Body of pancreas (tissue), 4 donors: ENCODE data around the gene TOR1AIP1. TPM values are rescaled to one million over a fixed set of nuclear protein-coding genes. Genes with fewer than 3 reads are reported as not detected.

Experiments
- ATAC-seq: fragments of 150-250 bp; one replicate; pipeline ENCODE4 v1.9.1; 2016
- DNase-seq, 4 donors: peaks; one replicate each; pipeline ENCODE4 v3.0.0-alpha.2; 2019
- H3K27ac ChIP-seq, 4 donors: fragments of 200-600 bp; sonication (generic); 1 replicate in 3 of 4; 2 replicates in 1 of 4; pipeline versions ENCODE4 v1.5.1 to v1.6.1; 2016 to 2019; ENCODE audit warnings: mild to moderate bottlenecking in 1 of 4, mixed read lengths in 1 of 4, moderate library complexity in 1 of 4
- H3K27me3 ChIP-seq, 2 donors: fragments of 200-600 bp; sonication (generic); one replicate each; pipeline ENCODE4 v1.6.0; 2016; ENCODE audit warnings: mild to moderate bottlenecking in 1 of 2
- H3K36me3 ChIP-seq, 2 donors: fragments of 200-600 bp; sonication (generic); replicated peaks in 1 of 2; 2 replicates each; pipeline ENCODE4 v1.5.1; 2016; ENCODE audit warnings: low read depth in 2 of 2; ENCODE audit not compliant: insufficient read depth in 1 of 2
- H3K4me1 ChIP-seq: fragments of 200-600 bp; sonication (generic); one replicate; pipeline ENCODE4 v1.6.0; 2016
- H3K4me3 ChIP-seq, 2 donors: fragments of 200-600 bp; sonication (generic); 1 replicate in 1 of 2; 2 replicates in 1 of 2; pipeline ENCODE4 v1.5.1; 2016 to 2019
- H3K9me3 ChIP-seq, 3 donors: fragments of 200-600 bp; sonication (generic); 1 replicate in 2 of 3; 2 replicates in 1 of 3; pipeline ENCODE4 v1.5.1; 2016
- POLR2A ChIP-seq, 3 donors: fragments of 450-650 bp; IDR thresholded peaks; one replicate each; pipeline ENCODE4 v1.6.1; 2016; ENCODE audit warnings: antibody characterized with exemption in 3 of 3, mild to moderate bottlenecking in 2 of 3
- WGBS, 2 donors: methylation state at CpG; one replicate each; pipeline ENCODE4 v1.1.5; 2017; 5-methylcytosine and 5-hydroxymethylcytosine counted together
- intact Hi-C: fragments of 100-400 bp; cut with DNase I; formaldehyde crosslinking; loops from one replicate; pipeline ENCODE4 v1.15.1; 2023
- total RNA-seq, 2 donors: library from RNA; depleted of rRNA; stranded (reverse); fragments of >200 nt; gene quantifications; one replicate each; pipeline ENCODE4 v1.1.0, GENCODE V29; 2016
- TF ChIP-seq, protein P1 (sequence below), 7 experiments: fragments of 450-650 bp in 4 of 7; fragments of 200-600 bp in 3 of 7; sonication (generic) in 3 of 7; IDR thresholded peaks; one replicate each; pipeline ENCODE4 v1.5.1; 2016 to 2019; ENCODE audit warnings: antibody characterized with exemption in 7 of 7

The TOR1AIP1 gene
- total RNA-seq, 2 donors from 2014 or later, result 22.7 to 29.1 TPM

DNA sequence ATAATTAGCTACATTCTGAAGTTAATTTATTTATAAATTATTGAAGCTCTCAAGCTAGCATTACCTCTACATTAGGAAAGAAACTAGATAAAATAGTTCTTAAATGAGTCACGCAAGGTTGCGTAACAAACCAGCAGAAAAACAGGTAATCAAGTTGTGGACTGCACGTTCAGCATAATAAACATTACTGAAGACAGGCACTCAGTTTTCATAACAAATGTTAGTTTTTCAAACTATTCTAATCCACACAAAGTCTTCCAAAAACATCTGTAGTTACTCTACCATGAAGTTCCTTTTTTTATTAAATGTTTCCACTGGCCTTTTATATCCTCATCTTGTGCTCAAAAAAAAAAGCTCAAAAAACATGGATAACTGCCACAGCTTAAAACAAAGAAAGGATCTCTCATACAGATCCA, 5.8 kb upstream of the TOR1AIP1 start:
- peak; percentile 34 to 71 (median 44) for DNase-seq
- no peaks in the 10 kb centered on the region for H3K9me3 ChIP-seq
- ATAC-seq, result peak; percentile 65
- peaks cover 67% of the 10 kb centered on the region for H3K4me1 ChIP-seq
- no peaks in the 10 kb centered on the region for H3K27me3 ChIP-seq
- peak in 1 of 3 donors; percentile 19 for TF ChIP-seq POLR2A (IDR thresholded peaks at IDR 0.05)
- TF ChIP-seq, protein P1, sequence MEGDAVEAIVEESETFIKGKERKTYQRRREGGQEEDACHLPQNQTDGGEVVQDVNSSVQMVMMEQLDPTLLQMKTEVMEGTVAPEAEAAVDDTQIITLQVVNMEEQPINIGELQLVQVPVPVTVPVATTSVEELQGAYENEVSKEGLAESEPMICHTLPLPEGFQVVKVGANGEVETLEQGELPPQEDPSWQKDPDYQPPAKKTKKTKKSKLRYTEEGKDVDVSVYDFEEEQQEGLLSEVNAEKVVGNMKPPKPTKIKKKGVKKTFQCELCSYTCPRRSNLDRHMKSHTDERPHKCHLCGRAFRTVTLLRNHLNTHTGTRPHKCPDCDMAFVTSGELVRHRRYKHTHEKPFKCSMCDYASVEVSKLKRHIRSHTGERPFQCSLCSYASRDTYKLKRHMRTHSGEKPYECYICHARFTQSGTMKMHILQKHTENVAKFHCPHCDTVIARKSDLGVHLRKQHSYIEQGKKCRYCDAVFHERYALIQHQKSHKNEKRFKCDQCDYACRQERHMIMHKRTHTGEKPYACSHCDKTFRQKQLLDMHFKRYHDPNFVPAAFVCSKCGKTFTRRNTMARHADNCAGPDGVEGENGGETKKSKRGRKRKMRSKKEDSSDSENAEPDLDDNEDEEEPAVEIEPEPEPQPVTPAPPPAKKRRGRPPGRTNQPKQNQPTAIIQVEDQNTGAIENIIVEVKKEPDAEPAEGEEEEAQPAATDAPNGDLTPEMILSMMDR (IDR thresholded peaks at IDR 0.05), result no peak
- peak overlapping the region in 3 of 4 donors; percentile 71 to 89 (median 80) for H3K27ac ChIP-seq
- no peaks in the 10 kb centered on the region for H3K36me3 ChIP-seq
- intact Hi-C loops, result no loop called here
- H3K4me3 ChIP-seq, result peak overlapping the region; percentile 6 to 68
- 7 to 18% methylated on average over 3 of the region's 3 CpGs for WGBS, 2 donors

DNA sequence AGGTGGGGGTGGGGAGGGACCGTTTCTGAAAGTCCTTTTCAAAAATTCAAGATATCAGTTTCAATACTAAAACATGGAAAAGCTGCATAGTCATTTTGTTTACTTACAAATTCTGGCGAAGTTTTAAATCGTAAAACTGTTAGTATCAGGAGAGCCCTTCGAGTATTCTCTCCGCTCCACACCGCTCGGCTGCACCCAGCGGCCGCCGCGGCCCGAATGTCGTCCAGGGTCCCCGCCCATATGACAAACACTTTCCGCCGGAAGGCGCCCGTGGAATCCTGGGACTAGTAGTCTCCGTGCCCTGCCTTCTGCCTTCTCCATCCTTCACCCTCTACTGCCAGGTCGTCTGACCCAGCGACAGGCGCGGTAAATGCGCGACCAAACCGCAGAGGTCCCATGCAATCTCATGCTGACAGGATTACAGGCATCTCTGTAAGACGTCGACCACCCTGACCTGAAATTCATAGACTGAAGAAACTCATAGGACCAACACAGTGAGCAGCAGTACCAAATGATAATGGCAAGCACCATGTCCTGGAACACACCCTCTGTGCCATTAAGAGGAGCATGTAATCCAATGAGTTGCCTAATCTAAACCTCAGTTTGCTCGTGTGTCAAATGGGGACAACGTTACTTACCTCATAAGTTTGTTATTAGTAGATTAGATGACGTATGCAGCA, 4.4 kb upstream of the TOR1AIP1 start, which contains the start of gene TOR1AIP2:
Gene TOR1AIP2, minus strand, starts transcription at position 218 of the 680 bp plus-strand sequence. CDS start 25,138 bp downstream, outside the sequence.
- 4 to 5% methylated on average over 17 to 31 of the region's 31 CpGs for WGBS, 2 donors
- Histone ChIP-seq H3K4me1 (peaks cover 58% of the 10 kb centered on the region), H3K4me3 (peak within 1 kb of the TSS; percentile 45 to 68), H3K27ac (peak within 1 kb of the TSS; percentile 55 to 89 (median 76)), H3K9me3 (no peaks in the 10 kb centered on the region), H3K27me3 (no peaks in the 10 kb centered on the region), H3K36me3 (no peaks in the 10 kb centered on the region)
- peak; percentile 57 for ATAC-seq
- peak; percentile 87 to 91 (median 88) for DNase-seq
- TF ChIP-seq, protein P1 (IDR thresholded peaks at IDR 0.05), result peak in 3 of 7 experiments; percentile 7 to 19 (median 12)
- TF ChIP-seq POLR2A (IDR thresholded peaks at IDR 0.05), result peak; percentile 89 to 99 (median 98)
- intact Hi-C loops, result no loop called here

DNA sequence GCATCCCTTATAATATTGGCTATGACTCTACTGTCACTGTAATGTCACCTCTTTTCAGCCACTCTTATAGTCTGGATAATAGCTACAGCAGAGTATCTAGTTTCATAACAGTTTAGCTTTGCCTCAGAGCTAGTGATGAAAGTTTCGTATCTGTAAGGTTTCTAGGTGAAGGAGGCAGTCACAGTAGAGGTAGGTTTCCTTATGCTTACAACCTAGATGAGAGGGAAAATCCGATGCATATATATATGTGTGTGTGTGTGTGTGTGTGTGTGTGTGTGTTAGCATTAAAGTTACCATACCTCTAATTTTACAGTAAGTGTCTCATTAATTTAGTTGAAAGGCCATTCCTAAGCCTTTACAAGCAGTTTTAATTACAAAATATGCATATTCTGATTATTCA, 2.3 kb upstream of the TOR1AIP1 start:
- DNase-seq (no peak), ATAC-seq (no peak)
- Histone ChIP-seq H3K27ac (no peak overlapping the region), H3K4me1 (peaks cover 50% of the 10 kb centered on the region), H3K36me3 (no peaks in the 10 kb centered on the region), H3K27me3 (no peaks in the 10 kb centered on the region), H3K4me3 (no peak overlapping the region), H3K9me3 (no peaks in the 10 kb centered on the region)
- WGBS, 2 donors, result 81 to 87% methylated on average over 2 of the region's 2 CpGs
- TF ChIP-seq, protein P1 (IDR thresholded peaks at IDR 0.05), result no peak
- TF ChIP-seq POLR2A (IDR thresholded peaks at IDR 0.05), result no peak
- intact Hi-C loops, result no loop called here

DNA sequence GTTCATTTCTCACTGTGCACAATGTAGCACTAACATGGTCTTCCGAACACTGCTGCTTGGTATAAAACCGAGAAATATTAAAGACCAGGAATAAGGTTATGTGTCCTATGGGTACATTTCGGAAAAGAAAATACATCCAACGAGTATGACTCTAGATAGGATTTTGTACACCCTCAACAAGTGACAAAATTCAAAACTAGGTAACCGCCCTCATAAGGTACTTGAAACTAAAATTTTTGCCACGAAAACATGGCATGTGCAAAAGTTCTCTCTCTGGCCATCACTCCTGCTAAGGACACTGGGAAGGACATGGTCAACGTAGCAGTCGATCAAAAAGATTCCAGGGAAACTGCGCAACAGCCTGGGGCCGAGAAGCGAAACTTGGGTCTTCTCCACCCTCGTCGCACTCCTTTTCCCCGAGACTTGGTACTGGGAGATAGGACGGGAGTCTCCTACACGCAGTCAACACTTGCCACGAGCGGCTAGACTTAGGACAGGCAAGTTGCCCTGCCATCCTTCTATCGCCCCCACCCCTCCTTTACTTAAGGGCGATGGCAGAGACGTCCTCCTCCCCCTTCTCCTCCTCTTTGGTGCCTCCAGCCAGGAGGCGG, 338 bp upstream of the TOR1AIP1 start:
- WGBS, 2 donors, result 0% methylated on average over 15 to 22 of the region's 22 CpGs
- intact Hi-C loops, result no loop called here
- peaks cover 0 to 3% of the 10 kb centered on the region in 2 donors for H3K36me3 ChIP-seq
- no peaks in the 10 kb centered on the region for H3K27me3 ChIP-seq
- DNase-seq, result peak; percentile 83 to 92 (median 86)
- ATAC-seq, result peak; percentile 23
- peak overlapping the region; percentile 16 to 69 for H3K4me3 ChIP-seq
- peak overlapping the region; percentile 97 to 100 (median 98) for H3K27ac ChIP-seq
- H3K4me1 ChIP-seq, result peaks cover 50% of the 10 kb centered on the region
- peak in 1 of 3 donors; percentile 84 for TF ChIP-seq POLR2A (IDR thresholded peaks at IDR 0.05)
- TF ChIP-seq, protein P1 (IDR thresholded peaks at IDR 0.05), result no peak
- H3K9me3 ChIP-seq, result no peaks in the 10 kb centered on the region
